ENCODE data around the gene PDE8B. TPM values are rescaled to one million over a fixed set of nuclear protein-coding genes. Genes with fewer than 3 reads are reported as not detected.

The PDE8B gene
- total RNA-seq, 4 donors from 2014 or later = 13.0 to 54.4 (median 27.3) TPM

- H3K9me3 ChIP-seq = no peaks in the 10 kb centered on the region
- TF ChIP-seq CTCF (IDR thresholded peaks at IDR 0.05) (no peak), POLR2A (IDR thresholded peaks at IDR 0.05) (no peak)
- DNase-seq = peak; percentile 33 to 34
- no peaks in the 10 kb centered on the region for H3K4me1 ChIP-seq
- no peaks in the 10 kb centered on the region for H3K27me3 ChIP-seq
- H3K27ac ChIP-seq = no peak overlapping the region
- no peaks in the 10 kb centered on the region for H3K36me3 ChIP-seq
- intact Hi-C loops (cut with DNase I; ENCODE audit: low total_unique reads) = no loop called here
- no peak overlapping the region for H3K4me3 ChIP-seq
Observed at GRCh38 chr5:77360381-77360780, 149.9 kb downstream of the PDE8B start.

- DNase-seq = no peak
- no peak overlapping the region for H3K27ac ChIP-seq
- no peaks in the 10 kb centered on the region for H3K4me1 ChIP-seq
- H3K36me3 ChIP-seq = no peaks in the 10 kb centered on the region
- no peak overlapping the region for H3K4me3 ChIP-seq
- no peaks in the 10 kb centered on the region for H3K9me3 ChIP-seq
- intact Hi-C loops (cut with DNase I; ENCODE audit: low total_unique reads) = no loop called here
- TF ChIP-seq CTCF (IDR thresholded peaks at IDR 0.05) = no peak
- TF ChIP-seq POLR2A (IDR thresholded peaks at IDR 0.05) = no peak
- H3K27me3 ChIP-seq = no peaks in the 10 kb centered on the region
Observed at GRCh38 chr5:77360973-77361372, 150.5 kb downstream of the PDE8B start.

- no peaks in the 10 kb centered on the region for H3K36me3 ChIP-seq
- no peak for DNase-seq
- H3K4me1 ChIP-seq = no peaks in the 10 kb centered on the region
- intact Hi-C loops (cut with DNase I; ENCODE audit: low total_unique reads) = no loop called here
- no peaks in the 10 kb centered on the region for H3K9me3 ChIP-seq
- H3K4me3 ChIP-seq = no peak overlapping the region
- TF ChIP-seq POLR2A (IDR thresholded peaks at IDR 0.05) (no peak), CTCF (IDR thresholded peaks at IDR 0.05) (no peak)
- no peaks in the 10 kb centered on the region for H3K27me3 ChIP-seq
- H3K27ac ChIP-seq = no peak overlapping the region
Observed at GRCh38 chr5:77366717-77367500, 156.4 kb downstream of the PDE8B start.

GRCh38 chr5:77367741-77368140 lies 157.3 kb downstream of the PDE8B start:
- DNase-seq = no peak
- no peaks in the 10 kb centered on the region for H3K9me3 ChIP-seq
- intact Hi-C loops (cut with DNase I; ENCODE audit: low total_unique reads) = no loop called here
- H3K36me3 ChIP-seq = no peaks in the 10 kb centered on the region
- no peak overlapping the region for H3K4me3 ChIP-seq
- H3K27ac ChIP-seq = no peak overlapping the region
- no peaks in the 10 kb centered on the region for H3K27me3 ChIP-seq
- TF ChIP-seq POLR2A (IDR thresholded peaks at IDR 0.05) = no peak
- no peaks in the 10 kb centered on the region for H3K4me1 ChIP-seq

GRCh38 chr5:77368367-77368766 lies 157.9 kb downstream of the PDE8B start:
- H3K4me1 ChIP-seq = no peaks in the 10 kb centered on the region
- no peaks in the 10 kb centered on the region for H3K27me3 ChIP-seq
- no peak overlapping the region for H3K4me3 ChIP-seq
- TF ChIP-seq POLR2A (IDR thresholded peaks at IDR 0.05) (no peak), CTCF (IDR thresholded peaks at IDR 0.05) (no peak)
- no peak for DNase-seq
- H3K36me3 ChIP-seq = no peaks in the 10 kb centered on the region
- H3K27ac ChIP-seq = no peak overlapping the region
- no peaks in the 10 kb centered on the region for H3K9me3 ChIP-seq
- intact Hi-C loops (cut with DNase I; ENCODE audit: low total_unique reads) = no loop called here
